ENCODE measurements around the gene DIAPH3.

The DIAPH3 gene

DNA sequence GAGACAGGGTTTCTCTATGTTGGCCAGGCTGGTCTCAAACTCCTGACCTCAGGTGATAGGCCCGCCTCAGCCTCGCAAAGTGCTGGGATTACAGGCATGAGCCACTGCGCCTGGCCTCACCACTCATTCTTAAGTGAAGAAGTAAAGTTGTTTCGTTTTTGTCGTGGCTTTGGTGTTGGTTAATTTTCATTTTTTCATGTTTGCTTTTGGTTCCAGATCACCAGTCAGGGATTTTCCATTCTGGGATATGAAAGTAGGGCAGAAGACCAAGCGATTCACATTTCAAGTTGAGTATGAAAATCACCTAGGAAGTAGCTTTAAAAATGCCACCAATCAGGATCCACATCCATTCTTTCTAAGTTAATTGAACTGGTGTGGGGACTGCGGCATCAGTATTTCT is 289.9 kb downstream of the DIAPH3 start:
- DNase-seq (ENCODE audit: low spot score) = no peak

DNA sequence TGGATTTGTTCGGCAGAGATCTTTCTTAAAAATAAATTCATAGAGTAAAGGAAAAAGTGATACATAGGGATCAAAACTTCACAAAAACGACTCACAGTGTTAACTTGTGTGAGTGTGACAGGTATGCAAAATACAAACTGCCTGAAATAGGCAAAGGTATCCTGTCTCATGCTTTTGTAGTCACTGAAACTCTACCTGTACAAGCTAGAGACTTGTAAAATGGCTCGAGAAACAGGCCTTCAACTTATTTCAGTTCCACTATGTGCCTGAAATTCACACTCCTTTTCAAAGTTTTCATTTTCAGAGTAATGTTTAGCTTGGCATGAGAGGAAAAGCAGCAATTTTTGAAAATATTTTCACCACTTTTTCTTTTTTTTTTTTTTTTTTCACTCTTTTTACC is 290.4 kb downstream of the DIAPH3 start:
- DNase-seq (ENCODE audit: low spot score) = no peak

DNA sequence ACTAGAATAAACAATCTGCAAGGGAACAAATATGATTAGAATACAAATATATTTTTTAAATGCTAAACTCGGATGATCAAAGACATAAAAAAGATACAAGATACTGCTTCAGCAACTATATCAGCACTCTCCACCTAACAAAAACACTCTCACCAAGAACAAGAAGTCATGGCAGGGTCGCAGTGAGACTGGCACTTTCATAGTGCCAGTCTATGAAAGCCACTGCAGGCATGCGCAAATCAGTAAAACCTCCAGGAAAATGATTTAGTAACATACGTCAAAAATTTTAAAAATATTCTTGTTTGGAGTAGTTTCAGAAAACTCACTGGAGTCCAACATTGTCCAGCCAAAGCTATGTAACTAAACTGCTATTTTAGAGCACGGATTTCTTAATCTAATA is 295.9 kb downstream of the DIAPH3 start:
- no peak for DNase-seq (ENCODE audit: low spot score)

- DNase-seq (ENCODE audit: low spot score) = no peak
These were observed 298.3 kb downstream of the DIAPH3 start for GRCh38 chr13:59865398-59865797.

DNA sequence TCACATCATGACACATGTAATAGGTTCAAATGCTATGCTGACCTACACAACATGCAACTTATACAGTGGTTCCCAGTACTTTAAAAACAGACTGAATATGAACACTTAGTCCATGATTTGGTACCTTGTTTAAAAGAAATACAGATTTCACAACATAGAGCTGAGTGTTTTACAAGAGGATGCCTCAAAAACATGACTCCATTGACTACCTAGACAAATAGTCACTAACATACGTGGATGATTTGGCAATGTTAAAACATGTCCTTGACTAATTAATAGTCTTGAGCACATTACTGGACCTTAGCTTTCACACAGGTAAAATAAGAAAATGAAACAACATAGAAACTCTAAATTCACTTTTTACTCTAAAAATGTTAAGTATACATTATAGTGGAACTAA is 300.1 kb downstream of the DIAPH3 start:
- no peak for DNase-seq (ENCODE audit: low spot score)

- no peak for DNase-seq (ENCODE audit: low spot score)
These were observed 302.1 kb downstream of the DIAPH3 start for GRCh38 chr13:59861676-59862075.

- no peak for DNase-seq (ENCODE audit: low spot score)
These were observed 307.4 kb downstream of the DIAPH3 start for GRCh38 chr13:59856281-59856810.

GRCh38 chr13:59846845-59847620 is 316.7 kb downstream of the DIAPH3 start:
- DNase-seq (ENCODE audit: low spot score) = no peak

GRCh38 chr13:59843040-59843439 is 320.7 kb downstream of the DIAPH3 start:
- DNase-seq (ENCODE audit: low spot score) = no peak

GRCh38 chr13:59842507-59842906 is 321.2 kb downstream of the DIAPH3 start:
- no peak for DNase-seq (ENCODE audit: low spot score)

DNA sequence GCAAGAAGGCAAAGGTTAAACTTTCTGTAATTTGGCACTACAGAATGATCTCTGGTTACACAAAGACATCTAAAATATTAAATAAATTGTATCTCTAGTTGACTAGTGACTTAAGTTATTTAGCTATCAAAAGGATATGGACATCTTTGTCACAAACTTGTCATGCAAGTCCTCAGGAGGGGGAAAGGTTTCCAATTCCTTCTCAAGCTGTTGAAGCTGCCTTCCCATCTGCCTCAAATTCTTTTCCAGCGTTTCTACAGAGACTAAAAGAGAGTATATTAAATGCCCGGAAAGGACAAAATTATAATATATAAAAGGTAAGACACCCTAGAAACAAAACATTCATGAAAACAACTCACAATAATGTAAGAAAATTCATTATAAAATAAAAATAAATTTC is 324.5 kb downstream of the DIAPH3 start:
- no peak for DNase-seq (ENCODE audit: low spot score)

DNA sequence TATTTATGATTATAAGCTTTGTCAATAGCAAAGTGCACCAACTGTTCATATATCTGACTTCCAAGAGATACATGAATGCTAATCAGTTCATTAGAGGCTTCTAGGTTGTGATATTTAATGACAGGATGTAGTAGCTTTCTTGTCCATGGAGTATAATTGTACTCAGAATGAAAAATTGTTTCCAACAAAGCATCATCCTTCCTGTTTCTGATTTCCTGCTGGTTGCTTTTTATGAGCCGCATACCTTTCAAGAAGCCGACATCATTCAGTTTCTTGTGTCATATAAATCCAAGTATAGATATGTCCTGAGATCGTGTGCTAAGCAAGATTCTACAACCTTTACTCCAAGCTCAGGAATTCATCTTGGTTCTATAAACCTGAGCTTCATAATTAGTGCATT is 326.6 kb downstream of the DIAPH3 start:
- DNase-seq (ENCODE audit: low spot score) = no peak

DNA sequence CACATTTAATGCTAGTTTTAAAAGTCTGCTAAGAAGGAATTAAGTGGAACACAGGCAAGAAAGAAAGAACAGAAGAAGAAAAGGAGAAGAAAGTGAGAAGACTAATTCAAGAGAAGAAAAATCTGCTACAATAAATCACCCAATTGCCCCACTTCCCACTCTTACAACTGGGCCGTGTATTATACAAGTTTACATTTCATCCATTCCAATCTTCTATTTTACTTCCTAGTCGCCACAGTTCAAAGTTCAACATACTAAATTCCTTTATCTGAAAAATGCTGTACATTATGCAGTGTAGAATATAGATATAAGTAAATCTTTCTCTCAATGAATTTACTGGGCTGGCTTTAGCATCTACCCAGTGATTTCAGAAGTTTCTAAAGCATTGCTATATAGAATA is 328.2 kb downstream of the DIAPH3 start:
- DNase-seq (ENCODE audit: low spot score) = no peak

- no peak for DNase-seq (ENCODE audit: low spot score)
These were observed 328.9 kb downstream of the DIAPH3 start for GRCh38 chr13:59834801-59835200.

DNA sequence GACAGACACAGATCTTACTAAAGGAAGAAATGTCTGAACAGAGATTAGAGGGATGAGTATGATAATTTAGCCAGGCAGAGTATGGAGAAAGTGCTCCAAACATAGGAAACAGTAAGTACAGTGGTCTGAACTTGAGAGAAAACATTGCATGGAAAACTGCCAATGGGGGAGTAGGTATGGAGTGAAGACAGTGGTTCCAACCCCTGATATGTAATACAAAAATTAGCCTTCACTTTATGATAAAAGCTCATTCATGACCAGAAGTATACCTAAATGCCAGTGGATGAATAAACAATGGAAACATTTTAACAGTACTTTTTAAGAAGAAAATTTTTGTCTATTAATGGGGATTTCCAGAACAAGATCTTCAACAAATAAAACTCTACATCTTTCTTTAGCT is 334.0 kb downstream of the DIAPH3 start:
- no peak for DNase-seq (ENCODE audit: low spot score)

DNA sequence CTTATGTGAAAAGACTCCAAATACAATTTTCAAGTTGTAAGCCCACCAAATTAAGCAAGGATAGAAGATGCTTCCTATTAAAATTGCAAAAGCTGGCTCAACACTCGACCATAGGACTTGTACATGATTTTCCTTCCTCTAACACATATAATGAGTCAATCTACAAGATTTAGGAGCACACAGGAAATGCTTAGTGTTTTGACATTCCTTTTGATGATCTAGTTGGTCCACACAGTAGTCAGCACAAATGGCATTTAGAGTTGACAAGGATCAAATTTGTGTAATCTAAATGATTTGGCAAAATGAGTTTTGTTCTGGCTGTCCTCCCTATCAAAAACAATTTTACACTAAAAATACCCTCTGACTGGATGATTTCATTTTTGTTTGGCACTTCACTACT is 340.2 kb downstream of the DIAPH3 start:
- DNase-seq (ENCODE audit: low spot score) = no peak

DNA sequence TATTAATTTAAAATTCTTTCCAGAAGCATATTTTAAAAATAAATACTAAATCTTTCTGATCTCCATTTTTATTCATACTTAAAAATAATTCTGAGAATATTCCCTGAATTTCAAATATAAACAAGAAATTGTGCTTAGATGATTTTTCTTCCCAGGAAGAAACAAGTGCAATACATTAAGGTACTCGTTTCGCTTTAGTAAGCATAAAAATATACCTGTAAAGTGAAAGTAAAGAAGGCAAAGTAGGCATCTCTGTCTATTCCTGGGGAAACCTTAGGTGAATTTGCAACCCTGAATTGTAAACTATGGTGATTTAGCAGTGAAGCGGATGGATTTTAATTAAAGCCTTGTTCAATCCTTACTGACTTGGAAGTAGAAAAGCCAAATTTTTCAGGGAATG is 354.2 kb downstream of the DIAPH3 start:
- DNase-seq (ENCODE audit: low spot score) = no peak

- no peak for DNase-seq (ENCODE audit: low spot score)
These were observed 356.9 kb downstream of the DIAPH3 start for GRCh38 chr13:59806801-59807200.

DNA sequence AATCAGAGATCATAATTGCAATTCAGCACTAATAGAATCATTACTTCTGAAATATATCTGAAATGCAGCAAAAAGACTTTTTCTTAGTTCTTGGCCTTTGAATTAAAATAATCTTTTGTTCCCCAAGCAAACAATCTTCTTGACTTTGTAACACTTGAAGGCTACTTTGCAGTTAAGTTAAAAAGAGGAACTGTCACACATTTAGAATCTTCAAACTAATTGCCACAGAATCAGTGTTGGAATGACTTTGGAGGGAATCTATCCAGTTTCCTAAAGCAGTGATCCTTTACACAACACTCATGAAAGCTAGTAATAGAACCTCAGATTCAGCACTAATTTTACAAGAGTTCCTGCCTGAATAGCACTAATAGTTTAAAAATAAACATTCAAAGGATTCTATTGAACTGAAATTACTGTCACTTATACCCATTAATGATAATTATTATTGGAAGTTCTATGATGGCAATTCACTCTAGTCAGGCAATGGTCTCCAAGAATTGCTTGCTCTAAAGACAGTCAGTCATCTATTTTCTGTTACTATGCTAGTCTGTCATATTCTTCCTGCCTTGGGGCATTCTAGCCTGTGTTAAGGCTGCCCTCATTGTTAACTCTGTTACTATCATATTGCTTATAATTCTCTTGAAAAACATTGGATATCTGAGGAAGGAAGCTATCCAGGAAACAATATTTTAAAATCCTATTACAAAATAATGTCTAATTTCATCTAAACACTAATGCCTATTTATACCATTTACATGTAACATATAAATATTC is 362.4 kb downstream of the DIAPH3 start:
- no peak for DNase-seq (ENCODE audit: low spot score)

DNA sequence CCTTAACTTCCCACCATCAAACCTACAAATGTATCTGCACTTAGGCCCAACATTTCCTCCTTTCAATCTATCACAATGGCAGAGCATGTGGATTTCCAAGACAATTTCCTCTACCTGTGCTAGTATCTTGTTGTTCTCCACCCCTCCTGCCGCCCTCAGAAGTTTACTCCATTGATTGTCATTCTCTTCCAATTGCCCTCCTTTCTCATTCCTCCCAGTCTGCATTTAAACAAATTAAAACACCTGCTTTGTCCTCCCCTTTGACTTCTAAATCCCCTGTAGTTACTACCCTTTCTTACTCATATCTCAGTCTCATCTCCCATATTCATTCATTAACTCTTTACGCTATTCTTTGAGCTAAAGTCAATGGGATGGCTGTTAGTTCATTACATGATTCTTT is 370.6 kb downstream of the DIAPH3 start:
- DNase-seq (ENCODE audit: low spot score) = no peak

DNA sequence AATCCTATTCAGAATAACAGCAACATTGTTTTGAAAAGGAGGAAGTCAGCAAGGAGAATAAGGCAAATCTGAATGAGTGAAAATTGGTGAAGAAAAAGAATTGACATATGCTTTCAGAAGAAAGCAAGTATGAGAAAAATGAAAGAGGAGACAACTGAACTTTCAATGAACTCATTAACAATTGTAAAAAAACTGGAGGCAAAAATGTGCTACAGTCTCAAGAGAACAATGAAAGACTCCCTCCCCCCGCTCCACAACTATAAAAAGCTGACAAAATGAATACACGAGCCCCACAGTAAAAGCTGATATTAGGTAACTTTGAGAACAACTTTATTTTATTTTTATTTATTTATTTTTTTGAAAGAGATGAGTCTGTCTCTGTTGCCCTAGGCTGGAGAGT is 373.1 kb downstream of the DIAPH3 start:
- no peak for DNase-seq (ENCODE audit: low spot score)

DNA sequence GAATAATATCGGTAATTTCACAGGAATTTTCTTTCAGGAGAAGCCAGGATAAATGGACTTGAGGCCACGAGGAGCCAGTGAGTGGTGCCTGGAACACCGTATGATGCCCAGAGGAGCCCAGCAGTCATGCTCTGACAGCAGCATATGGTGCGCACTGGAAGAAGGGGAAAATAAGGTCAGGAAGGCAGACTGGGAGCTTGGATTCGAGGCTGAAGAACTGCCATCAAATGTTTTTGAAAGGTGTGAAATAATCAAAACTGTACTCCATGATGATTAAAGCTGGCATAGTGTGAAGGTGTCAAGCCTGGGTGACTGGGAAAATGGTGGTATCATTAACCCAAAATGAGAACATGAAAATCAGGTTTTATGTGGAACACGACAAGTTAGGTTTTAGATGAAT is 374.2 kb downstream of the DIAPH3 start:
- no peak for DNase-seq (ENCODE audit: low spot score)

GRCh38 chr13:59787679-59788078 is 376.0 kb downstream of the DIAPH3 start:
- DNase-seq (ENCODE audit: low spot score) = no peak
